Measurements from ENCODE around the gene INTS6.

The INTS6 gene

GRCh38 chr13:51341232-51341631, 111.6 kb downstream of the INTS6 start:
- no peak for DNase-seq

- DNase-seq = no peak
Observed at GRCh38 chr13:51339952-51340732, 112.7 kb downstream of the INTS6 start.

GRCh38 chr13:51339354-51339753, 113.5 kb downstream of the INTS6 start, which contains the start of gene SERPINE3:
TSS of gene SERPINE3 (plus strand) at chr13:51339691. CDS start at chr13:51341092, 1,401 bp downstream.
- DNase-seq = no peak

- DNase-seq = no peak
Observed at GRCh38 chr13:51336746-51337145, 116.1 kb downstream of the INTS6 start.

GRCh38 chr13:51333826-51334225, 119.0 kb downstream of the INTS6 start:
- DNase-seq = no peak

- no peak for DNase-seq
Observed at GRCh38 chr13:51333421-51333820, 119.4 kb downstream of the INTS6 start.

GRCh38 chr13:51332566-51333361, 120.1 kb downstream of the INTS6 start:
- DNase-seq = no peak

- no peak for DNase-seq
Observed at GRCh38 chr13:51331354-51331861, 121.4 kb downstream of the INTS6 start.

GRCh38 chr13:51330791-51331190, 122.0 kb downstream of the INTS6 start:
- DNase-seq = no peak

GRCh38 chr13:51329606-51330005, 123.2 kb downstream of the INTS6 start:
- no peak for DNase-seq

GRCh38 chr13:51328488-51328887, 124.3 kb downstream of the INTS6 start:
- no peak for DNase-seq

- DNase-seq = no peak
Observed at GRCh38 chr13:51327961-51328360, 124.9 kb downstream of the INTS6 start.

- DNase-seq = no peak
Observed at GRCh38 chr13:51326777-51327176, 126.1 kb downstream of the INTS6 start.

- no peak for DNase-seq
Observed at GRCh38 chr13:51325837-51326236, 127.0 kb downstream of the INTS6 start.

- DNase-seq = no peak
Observed at GRCh38 chr13:51324714-51325420, 128.0 kb downstream of the INTS6 start.

- DNase-seq = no peak
Observed at GRCh38 chr13:51323824-51324511, 128.9 kb downstream of the INTS6 start.

- no peak for DNase-seq
Observed at GRCh38 chr13:51322826-51323225, 130.0 kb downstream of the INTS6 start.

- DNase-seq = no peak
Observed at GRCh38 chr13:51321836-51322235, 131.0 kb downstream of the INTS6 start.

- DNase-seq = no peak
Observed at GRCh38 chr13:51318876-51319275, 134.0 kb downstream of the INTS6 start.

- DNase-seq = no peak
Observed at GRCh38 chr13:51318015-51318414, 134.8 kb downstream of the INTS6 start.

- no peak for DNase-seq
Observed at GRCh38 chr13:51317262-51317661, 135.6 kb downstream of the INTS6 start.

GRCh38 chr13:51313619-51314018, 139.2 kb downstream of the INTS6 start:
- DNase-seq = no peak
